HepG2 (cell line): ENCODE results near the gene JOSD2. TPM values are rescaled to one million over a fixed set of nuclear protein-coding genes. Genes with fewer than 3 reads are reported as not detected.

Experiments
- CREB1 ChIP-seq, 2 experiments: fragments of 450-650 bp in 1 of 2; IDR thresholded peaks; 2 replicates each; pipeline ENCODE4 v1.6.1; 2016 to 2017; ENCODE audit warnings: control low read depth in 1 of 2, mild to moderate bottlenecking in 1 of 2, missing compliant biosample characterization in 1 of 2, missing genetic modification characterization in 1 of 2
- HOXA3 ChIP-seq: sonication (generic); formaldehyde crosslinking; IDR thresholded peaks from 2 replicates; pipeline ENCODE4 v1.5.0; 2020; ENCODE audit warnings: missing genetic modification reagents
- KDM2A ChIP-seq: sonication (generic); formaldehyde crosslinking; IDR thresholded peaks from 2 replicates; pipeline ENCODE4 v1.4.0; 2020; ENCODE audit warnings: low read depth, missing genetic modification reagents, borderline replicate concordance
- KLF11 ChIP-seq: IDR thresholded peaks from 2 replicates; pipeline ENCODE4 v1.6.1; 2016; ENCODE audit warnings: missing compliant biosample characterization
- PPARG ChIP-seq: conservative IDR thresholded peaks from 2 replicates; pipeline ENCODE4 v1.6.1; 2016; ENCODE audit warnings: missing biosample characterization, missing genetic modification reagents
- REXO4 ChIP-seq: sonication (generic); formaldehyde crosslinking; IDR thresholded peaks from 2 replicates; pipeline ENCODE4 v1.8.0; 2022; ENCODE audit warnings: missing genetic modification reagents, mild to moderate bottlenecking, borderline replicate concordance
- ZNF563 ChIP-seq: sonication (generic); formaldehyde crosslinking; IDR thresholded peaks from 2 replicates; pipeline ENCODE4 v1.8.0; 2022; ENCODE audit warnings: mild to moderate bottlenecking, moderate library complexity, missing genetic modification reagents
- ZNF569 ChIP-seq: sonication (generic); formaldehyde crosslinking; IDR thresholded peaks from 2 replicates; pipeline ENCODE4 v1.5.0; 2020; ENCODE audit warnings: mild to moderate bottlenecking, missing genetic modification reagents, moderate library complexity, borderline replicate concordance
- ZNF605 ChIP-seq: sonication (generic); formaldehyde crosslinking; IDR thresholded peaks from 2 replicates; pipeline ENCODE4 v1.8.0; 2022; ENCODE audit warnings: mild to moderate bottlenecking, missing genetic modification reagents
- polyA plus RNA-seq, 8 experiments: library from polyadenylated mRNA; depleted of rRNA in 3 of 8; stranded (reverse) in 7 of 8; unstranded in 1 of 8; fragments of >200 nt; fragmentation: Illumina TruSeq in 4 of 8; extraction: Trizol in 4 of 8; gene quantifications; 2 replicates each; pipeline versions ENCODE4 v1.2.1 to v1.2.3, GENCODE V29; 2011 to 2016; ENCODE audit warnings: low read depth in 4 of 8, missing spikeins in 1 of 8, mixed read lengths in 1 of 8; ENCODE audit not compliant: insufficient read depth in 1 of 8
- total RNA-seq, 5 experiments: library from RNA; depleted of rRNA; stranded (reverse); fragments of >200 nt; fragmentation: Illumina TruSeq; extraction: Trizol; gene quantifications; 2 replicates each; pipeline ENCODE4 v1.2.3, GENCODE V29; 2016; ENCODE audit warnings: low read depth in 1 of 5
- TF ChIP-seq, protein P1 (sequence below): sonication (generic); formaldehyde crosslinking; IDR thresholded peaks from 2 replicates; pipeline ENCODE4 v1.4.0; 2020; ENCODE audit warnings: missing genetic modification reagents
- TF ChIP-seq, protein P2 (sequence below): sonication (generic); formaldehyde crosslinking; IDR thresholded peaks from 2 replicates; pipeline ENCODE4 v1.4.0; 2020; ENCODE audit warnings: missing genetic modification reagents
- TF ChIP-seq, protein P3 (sequence below): sonication (generic); formaldehyde crosslinking; IDR thresholded peaks from 2 replicates; pipeline ENCODE4 v1.8.0; 2023; ENCODE audit warnings: mild to moderate bottlenecking, missing genetic modification reagents

Gene JOSD2
- total and polyA plus RNA-seq, 2 of the 13 experiments (the other 11 are each of a cell fraction or from before 2014, with no cell fraction given) = 2.0 to 4.1 TPM

DNA sequence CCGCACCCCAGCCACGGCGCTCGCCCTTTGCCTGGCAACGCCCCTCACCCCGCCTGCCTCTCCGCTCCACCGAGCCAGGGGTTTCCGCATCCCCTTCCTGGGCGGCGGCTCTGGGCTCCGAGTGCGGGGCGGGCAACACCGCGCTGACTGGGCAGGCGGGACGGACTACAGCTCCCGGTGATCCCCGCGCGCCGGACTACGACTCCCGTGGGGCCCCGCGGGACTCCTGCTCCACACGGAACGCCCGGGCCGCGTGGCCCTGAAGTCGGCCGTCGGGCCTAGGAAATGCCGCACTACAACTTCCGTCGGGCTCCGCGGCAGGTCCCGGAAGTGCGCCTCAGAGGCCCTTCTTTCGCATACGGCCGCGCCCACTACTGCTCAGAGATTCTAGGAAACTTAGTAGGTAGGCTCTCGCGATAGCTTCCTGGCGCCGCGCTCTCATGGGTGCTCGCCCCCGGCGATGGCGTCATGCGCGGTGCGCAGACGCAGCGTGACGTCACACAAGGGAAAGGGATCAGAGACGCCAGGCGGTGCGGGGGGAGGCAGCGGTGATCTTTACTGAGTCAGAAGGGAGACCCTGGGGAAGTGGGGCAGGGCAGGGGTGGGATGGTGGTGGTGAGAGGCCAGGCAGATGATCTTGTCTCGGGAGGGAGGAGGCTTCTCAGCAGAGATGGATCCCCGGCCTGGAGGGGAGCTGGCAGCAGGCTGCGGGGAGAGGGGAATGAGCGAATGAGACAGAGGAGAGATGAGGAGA is at the start of gene JOSD2 (continued):
- TF ChIP-seq, protein P1, sequence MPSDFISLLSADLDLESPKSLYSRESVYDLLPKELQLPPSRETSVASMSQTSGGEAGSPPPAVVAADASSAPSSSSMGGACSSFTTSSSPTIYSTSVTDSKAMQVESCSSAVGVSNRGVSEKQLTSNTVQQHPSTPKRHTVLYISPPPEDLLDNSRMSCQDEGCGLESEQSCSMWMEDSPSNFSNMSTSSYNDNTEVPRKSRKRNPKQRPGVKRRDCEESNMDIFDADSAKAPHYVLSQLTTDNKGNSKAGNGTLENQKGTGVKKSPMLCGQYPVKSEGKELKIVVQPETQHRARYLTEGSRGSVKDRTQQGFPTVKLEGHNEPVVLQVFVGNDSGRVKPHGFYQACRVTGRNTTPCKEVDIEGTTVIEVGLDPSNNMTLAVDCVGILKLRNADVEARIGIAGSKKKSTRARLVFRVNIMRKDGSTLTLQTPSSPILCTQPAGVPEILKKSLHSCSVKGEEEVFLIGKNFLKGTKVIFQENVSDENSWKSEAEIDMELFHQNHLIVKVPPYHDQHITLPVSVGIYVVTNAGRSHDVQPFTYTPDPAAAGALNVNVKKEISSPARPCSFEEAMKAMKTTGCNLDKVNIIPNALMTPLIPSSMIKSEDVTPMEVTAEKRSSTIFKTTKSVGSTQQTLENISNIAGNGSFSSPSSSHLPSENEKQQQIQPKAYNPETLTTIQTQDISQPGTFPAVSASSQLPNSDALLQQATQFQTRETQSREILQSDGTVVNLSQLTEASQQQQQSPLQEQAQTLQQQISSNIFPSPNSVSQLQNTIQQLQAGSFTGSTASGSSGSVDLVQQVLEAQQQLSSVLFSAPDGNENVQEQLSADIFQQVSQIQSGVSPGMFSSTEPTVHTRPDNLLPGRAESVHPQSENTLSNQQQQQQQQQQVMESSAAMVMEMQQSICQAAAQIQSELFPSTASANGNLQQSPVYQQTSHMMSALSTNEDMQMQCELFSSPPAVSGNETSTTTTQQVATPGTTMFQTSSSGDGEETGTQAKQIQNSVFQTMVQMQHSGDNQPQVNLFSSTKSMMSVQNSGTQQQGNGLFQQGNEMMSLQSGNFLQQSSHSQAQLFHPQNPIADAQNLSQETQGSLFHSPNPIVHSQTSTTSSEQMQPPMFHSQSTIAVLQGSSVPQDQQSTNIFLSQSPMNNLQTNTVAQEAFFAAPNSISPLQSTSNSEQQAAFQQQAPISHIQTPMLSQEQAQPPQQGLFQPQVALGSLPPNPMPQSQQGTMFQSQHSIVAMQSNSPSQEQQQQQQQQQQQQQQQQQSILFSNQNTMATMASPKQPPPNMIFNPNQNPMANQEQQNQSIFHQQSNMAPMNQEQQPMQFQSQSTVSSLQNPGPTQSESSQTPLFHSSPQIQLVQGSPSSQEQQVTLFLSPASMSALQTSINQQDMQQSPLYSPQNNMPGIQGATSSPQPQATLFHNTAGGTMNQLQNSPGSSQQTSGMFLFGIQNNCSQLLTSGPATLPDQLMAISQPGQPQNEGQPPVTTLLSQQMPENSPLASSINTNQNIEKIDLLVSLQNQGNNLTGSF (CRISPR knock-in tag) = no peak
- no peak for TF ChIP-seq REXO4 (CRISPR knock-in tag)
- TF ChIP-seq PPARG (CRISPR knock-in tag) = no peak
- no peak for TF ChIP-seq ZNF569 (CRISPR knock-in tag)
- no peak for TF ChIP-seq ZNF605 (CRISPR knock-in tag)
- TF ChIP-seq CREB1 (IDR thresholded peaks at IDR 0.05) = peak; percentile 99
- peak; percentile 98 for TF ChIP-seq CREB1 (CRISPR knock-in tag; IDR thresholded peaks at IDR 0.05)
- TF ChIP-seq ZNF563 (CRISPR knock-in tag) = 0 out of 2 replicates have a peak, but pooled peaks have one; percentile 31
- peak; percentile 56; the same call in 1 of the 2 replicates for TF ChIP-seq KLF11 (CRISPR knock-in tag)
- TF ChIP-seq, protein P2, sequence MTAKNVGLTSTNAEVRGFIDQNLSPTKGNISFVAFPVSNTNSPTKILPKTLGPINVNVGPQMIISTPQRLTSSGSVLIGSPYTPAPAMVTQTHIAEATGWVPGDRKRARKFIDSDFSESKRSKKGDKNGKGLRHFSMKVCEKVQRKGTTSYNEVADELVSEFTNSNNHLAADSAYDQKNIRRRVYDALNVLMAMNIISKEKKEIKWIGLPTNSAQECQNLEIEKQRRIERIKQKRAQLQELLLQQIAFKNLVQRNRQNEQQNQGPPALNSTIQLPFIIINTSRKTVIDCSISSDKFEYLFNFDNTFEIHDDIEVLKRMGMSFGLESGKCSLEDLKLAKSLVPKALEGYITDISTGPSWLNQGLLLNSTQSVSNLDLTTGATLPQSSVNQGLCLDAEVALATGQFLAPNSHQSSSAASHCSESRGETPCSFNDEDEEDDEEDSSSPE = 0 out of 2 replicates have a peak, but pooled peaks have one; percentile 26
- peak; percentile 48; the same call in 1 of the 2 replicates for TF ChIP-seq KDM2A (CRISPR knock-in tag)
- TF ChIP-seq HOXA3 = peak; percentile 100
- TF ChIP-seq, protein P3, sequence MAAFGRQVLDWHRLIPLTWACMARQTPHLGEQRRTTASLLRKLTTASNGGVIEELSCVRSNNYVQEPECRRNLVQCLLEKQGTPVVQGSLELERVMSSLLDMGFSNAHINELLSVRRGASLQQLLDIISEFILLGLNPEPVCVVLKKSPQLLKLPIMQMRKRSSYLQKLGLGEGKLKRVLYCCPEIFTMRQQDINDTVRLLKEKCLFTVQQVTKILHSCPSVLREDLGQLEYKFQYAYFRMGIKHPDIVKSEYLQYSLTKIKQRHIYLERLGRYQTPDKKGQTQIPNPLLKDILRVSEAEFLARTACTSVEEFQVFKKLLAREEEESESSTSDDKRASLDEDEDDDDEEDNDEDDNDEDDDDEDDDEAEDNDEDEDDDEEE (CRISPR knock-in tag) = 0 out of 2 replicates have a peak, but pooled peaks have one; percentile 44
